Heart left ventricle (tissue), 13 donors: ENCODE data around the gene VSX2.

Experiments
- POLR2A ChIP-seq, 2 donors: fragments of 450-650 bp; IDR thresholded peaks; one replicate each; pipeline ENCODE4 v1.6.1; 2017; ENCODE audit warnings: antibody characterized with exemption in 2 of 2, mild to moderate bottlenecking in 2 of 2, moderate library complexity in 2 of 2
- TF ChIP-seq, protein P1 (sequence below), 12 donors: fragments of 200-600 bp; sonication (generic) in 4 of 12; IDR thresholded peaks; one replicate each; pipeline versions ENCODE4 v1.5.0 to v1.8.0; 2018 to 2022; ENCODE audit warnings: antibody characterized with exemption in 12 of 12, mild to moderate bottlenecking in 5 of 12
- donor health status: ischemic (EF 13 %, LVEDD 7.1; RV severe dilation, severe dysfunction).
- donor health status: DM: no; HTN: yes; CAD: no.
- donor health status: DM: no; HTN: no; CAD: no.
- donor health status: ischemic (EF 25% LVEDD 6.9; RV normal size, moderate dysfunction).
- donor health status: ischemic (EF 25% LVEDD 5.7; RV mildly dilated, moderate dysfunction).
- donor health status: ischemic (EF 35%, LVEDD 5.7; RV mildly dilated, moderate dysfunction).
- donor health status: nonischemic (EF 11% LVEDD 7.7; RV severe dilation, severe dysfunction).
- donor health status: DM: yes; HTN: yes; CAD: no.
- donor health status: PGD.
- donor health status: ischemic (EF 29% LVEDD 5.4; RV normal size, mild dysfunction).
- donor health status: nonischemic (EF 23%, LVEDD 6.1; RV moderate dilation, normal function).

GRCh38 chr14:74263181-74263580 lies 23.9 kb downstream of the VSX2 start:
- TF ChIP-seq, protein P1, sequence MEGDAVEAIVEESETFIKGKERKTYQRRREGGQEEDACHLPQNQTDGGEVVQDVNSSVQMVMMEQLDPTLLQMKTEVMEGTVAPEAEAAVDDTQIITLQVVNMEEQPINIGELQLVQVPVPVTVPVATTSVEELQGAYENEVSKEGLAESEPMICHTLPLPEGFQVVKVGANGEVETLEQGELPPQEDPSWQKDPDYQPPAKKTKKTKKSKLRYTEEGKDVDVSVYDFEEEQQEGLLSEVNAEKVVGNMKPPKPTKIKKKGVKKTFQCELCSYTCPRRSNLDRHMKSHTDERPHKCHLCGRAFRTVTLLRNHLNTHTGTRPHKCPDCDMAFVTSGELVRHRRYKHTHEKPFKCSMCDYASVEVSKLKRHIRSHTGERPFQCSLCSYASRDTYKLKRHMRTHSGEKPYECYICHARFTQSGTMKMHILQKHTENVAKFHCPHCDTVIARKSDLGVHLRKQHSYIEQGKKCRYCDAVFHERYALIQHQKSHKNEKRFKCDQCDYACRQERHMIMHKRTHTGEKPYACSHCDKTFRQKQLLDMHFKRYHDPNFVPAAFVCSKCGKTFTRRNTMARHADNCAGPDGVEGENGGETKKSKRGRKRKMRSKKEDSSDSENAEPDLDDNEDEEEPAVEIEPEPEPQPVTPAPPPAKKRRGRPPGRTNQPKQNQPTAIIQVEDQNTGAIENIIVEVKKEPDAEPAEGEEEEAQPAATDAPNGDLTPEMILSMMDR (IDR thresholded peaks at IDR 0.05), result no peak
- no peak for TF ChIP-seq POLR2A (IDR thresholded peaks at IDR 0.05)
